ENCODE results near the gene MAGOH. TPM values are rescaled to one million over a fixed set of nuclear protein-coding genes. Genes with fewer than 3 reads are reported as not detected.

The MAGOH gene
- total RNA-seq, 1 donor: 9.7 TPM

- no peak for DNase-seq (ENCODE audit: low read depth in 2 of 3, low spot score in 2 of 3)
Observed at GRCh38 chr1:53271446-53272090, 33.2 kb upstream of the MAGOH start.

GRCh38 chr1:53270873-53271272 lies 32.6 kb upstream of the MAGOH start:
- no peak for DNase-seq (ENCODE audit: low read depth in 2 of 3, low spot score in 2 of 3)

DNA sequence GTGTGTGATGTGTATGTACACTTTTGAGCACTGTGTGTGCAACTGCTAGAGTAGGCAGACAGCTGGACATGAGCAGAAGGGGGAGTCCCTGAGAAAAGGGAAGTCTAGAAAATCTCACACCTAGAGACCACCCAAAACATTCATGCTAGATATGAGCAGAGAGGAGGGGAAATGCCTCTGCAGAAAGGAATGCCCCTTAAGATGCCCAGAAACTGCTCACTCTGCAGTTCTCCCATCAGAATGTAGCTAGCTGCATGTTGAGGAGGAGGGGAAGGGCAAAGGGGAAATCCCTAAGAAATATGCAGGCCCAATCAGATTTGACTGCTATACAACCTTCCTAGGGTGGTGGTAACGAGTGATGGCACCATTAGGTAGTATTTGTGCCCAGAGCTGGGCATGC lies 31.8 kb upstream of the MAGOH start:
- no peak for DNase-seq (ENCODE audit: low read depth in 2 of 3, low spot score in 2 of 3)

DNA sequence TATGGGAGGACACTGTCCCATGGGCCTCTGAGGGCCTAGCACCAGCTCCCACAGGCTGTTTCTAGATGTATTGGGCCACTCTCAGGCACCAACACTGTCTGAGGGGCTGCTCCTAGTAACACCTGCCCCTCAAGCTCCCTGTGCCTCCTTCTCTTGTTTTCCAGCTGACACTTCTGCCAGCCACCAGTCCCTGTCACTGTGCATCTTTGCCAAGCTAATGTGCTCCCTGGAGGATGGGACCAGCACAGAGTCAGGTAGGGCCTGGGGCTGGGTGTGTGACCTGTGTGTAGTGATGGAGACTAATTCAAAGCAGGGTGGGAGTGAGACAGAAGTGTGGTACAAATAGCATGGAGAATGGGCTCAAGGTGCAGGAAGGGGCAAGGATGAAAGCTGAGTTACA lies 29.4 kb upstream of the MAGOH start:
- DNase-seq (ENCODE audit: low read depth in 2 of 3, low spot score in 2 of 3): no peak

GRCh38 chr1:53266038-53266437 lies 27.7 kb upstream of the MAGOH start:
- peak in 1 of 3 donors; percentile 22 for DNase-seq (ENCODE audit: low read depth in 2 of 3, low spot score in 2 of 3)

DNA sequence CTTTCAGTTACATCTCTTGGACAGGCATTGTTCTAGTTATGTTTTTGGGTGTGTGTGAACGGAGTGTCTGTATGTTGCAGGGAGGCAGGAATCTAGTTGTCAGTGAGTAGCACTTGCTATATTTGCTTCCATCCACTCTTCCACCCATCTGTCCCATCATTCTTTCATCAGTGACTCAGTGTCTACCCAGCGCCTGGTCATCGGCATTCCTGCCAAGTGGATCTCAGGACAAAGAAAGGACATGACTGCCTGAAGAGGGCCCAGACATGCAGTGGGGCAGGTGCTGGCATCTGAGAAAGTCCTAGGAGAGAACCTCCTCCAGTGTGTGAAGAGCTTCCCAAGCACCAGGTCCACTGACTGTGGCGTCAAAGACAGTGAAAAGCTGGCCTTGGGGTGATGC lies 27.3 kb upstream of the MAGOH start:
- no peak for DNase-seq (ENCODE audit: low read depth in 2 of 3, low spot score in 2 of 3)

GRCh38 chr1:53264048-53264447 lies 25.7 kb upstream of the MAGOH start:
- DNase-seq (ENCODE audit: low read depth in 2 of 3, low spot score in 2 of 3): no peak

- DNase-seq (ENCODE audit: low read depth in 2 of 3, low spot score in 2 of 3): no peak
Observed at GRCh38 chr1:53262000-53262399, 23.7 kb upstream of the MAGOH start.

DNA sequence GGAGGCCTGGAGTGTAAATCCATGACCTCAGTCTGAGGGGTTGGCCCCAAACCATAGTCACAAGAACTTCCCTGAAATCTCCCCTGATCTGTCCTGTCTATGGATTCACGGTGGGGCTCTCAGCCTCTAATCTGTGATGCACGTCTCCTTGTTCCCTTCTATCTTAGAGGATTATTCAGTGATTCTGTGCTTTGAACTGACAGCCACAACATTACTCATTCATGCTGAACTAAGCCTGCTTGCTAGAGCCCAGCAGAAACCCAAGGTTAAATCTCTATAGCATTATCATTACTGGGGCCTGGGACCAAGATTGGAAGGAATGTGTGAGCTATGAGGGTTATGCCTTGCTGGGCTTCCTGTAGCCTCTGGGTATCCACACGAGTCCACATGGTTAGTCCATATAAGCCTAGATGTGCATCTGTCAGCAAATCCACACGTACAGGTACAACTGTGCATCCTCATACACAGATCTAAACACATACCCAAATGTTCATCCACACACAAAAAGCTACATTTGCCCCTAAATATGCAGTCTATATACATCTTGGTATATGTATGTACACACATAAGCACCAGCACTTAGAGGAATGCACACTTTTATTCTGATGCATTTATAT lies 22.4 kb upstream of the MAGOH start:
- no peak for DNase-seq (ENCODE audit: low read depth in 2 of 3, low spot score in 2 of 3)

DNA sequence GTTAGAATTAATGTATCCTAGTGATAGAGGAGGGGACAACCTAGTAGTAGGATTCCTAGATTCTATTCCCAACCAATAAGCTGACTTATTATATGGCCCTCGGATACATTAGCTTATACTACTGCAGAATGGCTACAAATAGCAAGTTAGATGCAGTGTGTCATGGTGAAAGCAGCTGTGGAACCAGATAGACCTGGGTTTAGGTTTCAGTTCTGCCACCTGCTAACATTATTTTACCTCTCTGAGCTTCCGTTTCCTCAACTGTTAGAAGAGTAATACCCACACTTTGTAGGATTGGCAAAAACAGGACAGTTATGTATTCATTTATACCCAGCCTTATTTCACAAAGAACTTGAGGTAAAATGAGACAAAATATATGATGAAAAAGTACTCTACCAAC lies 21.6 kb upstream of the MAGOH start:
- DNase-seq (ENCODE audit: low read depth in 2 of 3, low spot score in 2 of 3): no peak

- DNase-seq (ENCODE audit: low read depth in 2 of 3, low spot score in 2 of 3): no peak
Observed at GRCh38 chr1:53258216-53258615, 19.9 kb upstream of the MAGOH start.

DNA sequence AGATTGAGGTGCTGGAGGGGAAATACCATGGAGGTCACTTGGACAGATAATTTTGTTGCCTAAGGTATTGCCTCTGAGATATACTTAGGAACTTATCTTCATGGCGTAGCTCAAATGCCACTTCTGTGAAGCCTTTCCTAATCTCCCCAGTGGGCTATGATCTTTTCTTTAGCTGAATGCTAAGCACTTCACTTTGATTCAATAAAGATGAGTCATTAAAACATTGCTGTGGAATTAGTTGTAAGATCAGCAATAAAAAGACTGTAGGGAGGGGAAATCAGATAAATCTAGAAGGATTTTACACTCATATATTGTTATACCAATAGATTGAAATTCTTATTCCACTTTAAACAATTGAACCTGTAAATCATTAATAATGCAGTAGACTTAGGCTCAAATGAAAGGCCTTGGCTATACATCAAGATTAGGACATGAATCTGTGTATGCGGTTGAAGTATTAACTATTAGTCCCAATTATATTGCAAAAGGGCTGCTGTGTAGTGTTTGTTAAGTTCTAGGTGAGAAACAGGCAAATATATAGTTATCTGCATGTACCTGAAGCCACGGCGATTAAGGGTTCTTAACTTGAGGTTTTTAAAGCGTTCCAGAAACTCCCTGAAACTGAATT lies 19.2 kb upstream of the MAGOH start:
- DNase-seq (ENCODE audit: low read depth in 2 of 3, low spot score in 2 of 3): no peak

GRCh38 chr1:53256511-53257453 lies 18.5 kb upstream of the MAGOH start:
- no peak for DNase-seq (ENCODE audit: low read depth in 2 of 3, low spot score in 2 of 3)

GRCh38 chr1:53255031-53255430 lies 16.7 kb upstream of the MAGOH start:
- DNase-seq (ENCODE audit: low read depth in 2 of 3, low spot score in 2 of 3): no peak

DNA sequence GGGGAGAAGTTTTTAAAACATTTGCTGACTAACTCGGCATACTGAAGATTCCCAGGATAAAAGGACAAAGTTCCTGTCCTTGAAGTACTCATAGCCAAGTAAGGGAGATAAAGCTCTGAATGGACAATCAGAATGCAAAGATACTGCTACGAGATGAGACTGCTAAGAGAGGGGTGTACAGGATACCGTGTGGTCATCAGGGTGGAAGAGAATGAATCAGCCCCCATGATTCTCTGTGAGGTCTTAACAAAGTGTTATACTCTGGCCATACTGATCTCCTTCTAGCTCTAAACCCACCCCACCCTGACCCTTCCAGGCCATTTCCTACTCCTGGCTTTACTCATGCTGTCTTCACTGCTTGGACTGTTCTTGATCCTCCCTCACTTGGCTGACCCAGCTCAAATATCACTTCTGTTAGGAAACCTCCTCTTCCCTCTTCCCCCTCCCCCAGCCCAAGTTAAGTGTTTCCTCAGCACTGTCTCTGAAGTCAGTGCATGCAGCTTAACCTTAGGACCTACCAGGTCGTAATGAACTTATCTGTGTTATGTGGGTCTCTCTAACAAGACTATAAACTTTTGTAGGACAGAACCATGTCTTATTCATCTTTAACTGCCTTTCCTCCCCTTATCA lies 15.8 kb upstream of the MAGOH start:
- DNase-seq (ENCODE audit: low read depth in 2 of 3, low spot score in 2 of 3): no peak

- no peak for DNase-seq (ENCODE audit: low read depth in 2 of 3, low spot score in 2 of 3)
Observed at GRCh38 chr1:53250325-53250724, 12.0 kb upstream of the MAGOH start.

DNA sequence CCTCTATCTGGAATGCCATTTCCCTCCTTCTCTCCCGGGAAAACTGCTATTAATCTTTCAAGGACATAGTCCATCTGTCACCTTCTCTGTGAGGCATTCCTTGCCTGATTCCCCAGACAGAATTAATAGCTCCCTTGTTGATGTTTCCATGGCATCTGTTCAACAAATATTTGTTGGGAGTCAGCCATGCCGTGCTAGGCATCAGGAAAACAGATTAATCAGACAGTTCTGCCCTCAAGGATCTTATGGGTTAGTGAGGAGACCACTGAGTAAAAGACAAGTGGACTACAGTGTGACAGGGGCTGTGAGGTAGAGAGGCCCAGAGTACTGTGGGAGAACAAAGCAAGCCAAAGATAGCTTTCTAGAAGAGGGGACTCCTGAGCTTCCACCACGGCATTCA lies 11.4 kb upstream of the MAGOH start:
- no peak for DNase-seq (ENCODE audit: low read depth in 2 of 3, low spot score in 2 of 3)

GRCh38 chr1:53246261-53247134 lies 8.2 kb upstream of the MAGOH start:
- DNase-seq (ENCODE audit: low read depth in 2 of 3, low spot score in 2 of 3): no peak

DNA sequence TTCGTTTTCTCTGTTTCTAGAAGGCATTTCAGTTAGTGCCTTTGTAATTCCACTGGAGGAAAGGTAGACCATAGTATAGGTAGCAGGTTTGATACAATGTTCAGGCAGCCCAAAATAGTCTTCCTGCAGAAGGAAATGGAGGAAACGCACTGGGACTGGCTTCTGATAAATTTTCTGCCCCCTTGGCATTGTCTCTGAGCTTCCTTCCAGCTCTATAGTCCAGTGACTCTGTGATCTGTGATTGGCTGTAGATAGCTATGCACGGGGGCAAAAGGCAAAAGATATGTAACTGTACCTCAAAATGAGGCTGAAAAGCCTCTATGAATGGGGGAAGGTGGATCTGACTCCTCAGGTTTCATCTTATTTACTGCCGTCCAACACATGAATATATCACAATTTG lies 5.8 kb upstream of the MAGOH start:
- no peak for DNase-seq (ENCODE audit: low read depth in 2 of 3, low spot score in 2 of 3)

- no peak for DNase-seq (ENCODE audit: low read depth in 2 of 3, low spot score in 2 of 3)
Observed at GRCh38 chr1:53242381-53242780, 4.1 kb upstream of the MAGOH start.

Data from hematopoietic multipotent progenitor cell (in vitro differentiated cells).